NCI-H1694 (cell line): ENCODE measurements around the gene LRRC51.

Experiments used
- DNase-seq: peaks from one replicate; lab custom pipeline; 2025; lab: John Stamatoyannopoulos, UW

Gene LRRC51, protein sequence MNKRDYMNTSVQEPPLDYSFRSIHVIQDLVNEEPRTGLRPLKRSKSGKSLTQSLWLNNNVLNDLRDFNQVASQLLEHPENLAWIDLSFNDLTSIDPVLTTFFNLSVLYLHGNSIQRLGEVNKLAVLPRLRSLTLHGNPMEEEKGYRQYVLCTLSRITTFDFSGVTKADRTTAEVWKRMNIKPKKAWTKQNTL

DNA sequence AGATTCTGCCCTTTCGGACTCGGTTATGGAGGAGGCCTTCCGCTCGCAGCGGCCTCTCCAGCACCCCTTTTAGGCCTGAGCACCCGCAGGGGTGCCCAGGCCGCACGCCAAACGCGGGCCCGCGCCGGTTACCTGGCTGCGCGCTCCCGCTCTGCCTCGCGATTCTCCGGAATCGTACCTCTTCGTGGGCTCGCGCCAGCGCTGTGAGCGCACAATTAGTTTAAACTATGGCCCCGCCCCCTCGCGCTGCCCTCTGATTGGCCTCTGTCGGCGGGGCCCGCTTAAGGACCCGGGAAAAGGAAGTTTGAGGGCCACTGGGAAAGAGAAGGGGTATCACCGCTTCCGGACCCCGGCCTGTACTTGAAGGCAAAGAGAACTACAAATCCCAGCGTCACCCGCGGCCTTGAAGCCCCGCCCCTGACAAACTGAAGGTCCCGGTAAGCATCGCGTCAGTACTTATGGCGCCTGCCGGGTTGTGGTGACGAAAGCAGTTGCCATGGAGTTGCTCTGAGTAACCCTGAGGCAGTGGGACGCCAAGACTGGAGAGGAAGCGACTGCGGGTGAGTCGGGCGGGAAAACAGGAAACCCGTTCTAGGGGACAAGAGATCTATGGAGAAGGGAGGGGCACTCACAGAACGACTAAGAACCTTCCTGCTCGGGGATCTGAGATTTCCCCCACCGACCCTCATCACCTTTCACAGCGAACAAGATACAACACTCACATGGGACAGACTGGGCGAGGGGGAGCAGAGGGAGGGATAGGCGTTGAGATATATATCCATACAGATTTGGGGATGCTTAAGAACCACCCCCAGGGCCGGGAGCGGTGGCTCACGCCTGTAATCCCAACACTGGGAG is at the start of gene LRRC51, which contains the start of gene NUMA1:
TSS of gene LRRC51 (plus strand) at position 525 of the 858 bp plus-strand sequence. CDS start 8,234 bp downstream, outside the sequence.
TSS of gene NUMA1 (minus strand) at position 217 of the 858 bp plus-strand sequence. CDS start 44,599 bp downstream, outside the sequence.
- peak; percentile 98 for DNase-seq

DNA sequence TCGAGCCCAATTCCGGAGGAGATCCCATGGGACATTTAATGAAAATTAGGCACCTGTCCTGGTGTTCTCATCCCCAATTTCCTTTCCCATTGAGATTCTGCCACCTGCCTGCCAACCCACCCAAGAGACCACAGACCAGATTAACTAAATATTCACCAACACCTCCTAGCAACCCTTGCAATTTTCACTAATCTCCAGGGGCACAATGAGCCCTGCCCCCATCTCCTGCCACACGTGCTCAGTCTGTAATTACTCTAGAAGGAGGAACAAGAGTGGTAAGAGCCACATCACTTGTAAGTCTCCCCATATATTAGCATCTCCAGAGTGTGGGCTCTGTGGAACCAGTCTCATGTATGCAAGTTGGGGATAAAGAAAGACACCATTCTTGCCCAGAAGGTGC is 44.0 kb upstream of the LRRC51 start:
- DNase-seq: no peak

DNA sequence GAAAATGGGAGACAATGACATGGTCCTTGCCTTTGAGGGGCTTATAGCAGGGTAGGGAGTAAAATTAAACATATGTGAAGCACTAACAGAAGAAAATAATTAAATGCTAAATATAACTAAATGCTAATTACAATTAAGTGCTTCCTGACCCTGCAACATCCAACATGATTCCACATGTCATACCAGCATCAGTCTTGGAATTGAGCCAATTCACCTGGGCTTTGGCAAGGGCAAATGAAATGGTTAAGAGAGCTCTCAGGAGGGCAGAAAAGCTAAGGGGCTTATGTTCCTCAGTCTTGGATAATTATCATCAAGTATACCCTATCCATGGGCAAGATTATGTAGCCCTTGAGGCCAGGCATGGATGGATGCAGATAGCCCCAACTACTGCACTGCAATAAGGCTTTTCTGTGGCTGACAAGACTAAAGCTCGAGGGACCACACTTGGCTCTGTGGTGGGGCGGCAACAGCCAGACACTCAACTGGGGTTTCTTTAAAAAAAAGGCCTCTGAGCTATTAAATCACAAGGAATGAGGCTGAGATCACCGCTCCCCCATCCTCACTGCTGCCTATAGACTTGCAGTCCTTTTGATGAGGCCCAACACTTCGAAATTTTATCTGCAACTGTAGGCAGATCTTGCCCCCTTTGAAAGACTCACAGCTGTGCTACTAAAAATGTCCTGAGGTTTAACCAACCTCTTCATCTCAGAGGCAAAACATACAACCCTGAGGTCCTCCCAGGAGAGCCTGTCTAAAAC is 42.9 kb upstream of the LRRC51 start:
- DNase-seq: peak; percentile 24

DNA sequence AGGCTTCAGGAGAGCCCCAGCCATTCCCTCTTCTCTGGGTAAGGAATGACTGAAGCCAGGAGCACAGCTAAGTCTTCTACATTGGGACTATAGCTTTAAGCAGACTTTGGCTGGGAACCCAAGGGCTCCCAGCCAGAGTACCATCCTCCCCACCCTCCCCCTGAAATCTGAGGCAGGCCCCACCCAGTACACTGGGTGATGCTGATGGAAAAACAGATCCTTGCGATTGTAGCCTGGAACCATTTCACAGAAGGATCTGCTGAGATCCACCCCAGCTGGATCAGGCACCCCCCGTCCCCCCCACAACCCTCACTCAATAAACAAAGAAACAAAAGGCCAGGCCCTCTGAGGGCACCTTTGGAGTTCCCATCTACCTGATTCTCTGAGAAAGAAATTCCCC is 42.2 kb upstream of the LRRC51 start:
- peak; percentile 59 for DNase-seq

DNA sequence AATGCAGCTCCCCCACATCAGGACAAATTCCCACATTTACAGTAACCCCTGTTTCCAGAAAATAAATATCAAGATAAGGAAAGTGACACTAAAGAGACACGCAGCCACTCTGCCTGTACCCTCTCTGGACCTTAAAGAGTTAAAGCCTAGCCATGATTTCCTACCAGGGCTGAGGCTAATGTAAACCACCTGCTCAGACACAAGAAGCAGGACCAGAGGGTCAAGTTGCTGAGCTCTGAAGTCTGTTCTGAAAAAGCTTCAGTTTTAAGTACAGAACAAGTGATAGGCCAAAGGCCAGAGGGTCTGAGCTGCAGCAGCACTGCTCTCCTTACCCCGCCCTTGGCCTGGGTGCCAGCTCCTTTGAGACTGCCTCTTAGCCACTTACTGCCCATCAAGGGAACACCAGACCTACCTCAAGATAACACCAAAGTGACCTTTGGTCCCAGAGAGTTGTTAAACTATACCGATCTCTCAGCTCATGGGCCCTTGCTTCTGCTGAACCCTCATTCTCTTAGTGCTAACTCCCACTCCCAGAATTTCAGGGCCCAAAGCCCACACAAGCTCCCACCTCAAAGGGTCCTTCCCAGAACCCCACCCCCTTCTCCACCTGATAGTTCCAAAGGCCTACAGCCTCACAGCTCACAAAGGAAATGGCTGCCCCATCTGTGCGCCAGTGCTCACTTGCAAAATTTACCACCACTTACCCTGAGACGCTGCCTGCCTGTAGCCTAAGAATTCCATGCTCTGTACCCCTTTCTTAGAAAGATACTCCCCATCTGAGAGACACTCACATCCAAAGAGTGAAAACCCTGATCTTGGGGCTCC is 41.4 kb upstream of the LRRC51 start:
- DNase-seq: no peak

DNA sequence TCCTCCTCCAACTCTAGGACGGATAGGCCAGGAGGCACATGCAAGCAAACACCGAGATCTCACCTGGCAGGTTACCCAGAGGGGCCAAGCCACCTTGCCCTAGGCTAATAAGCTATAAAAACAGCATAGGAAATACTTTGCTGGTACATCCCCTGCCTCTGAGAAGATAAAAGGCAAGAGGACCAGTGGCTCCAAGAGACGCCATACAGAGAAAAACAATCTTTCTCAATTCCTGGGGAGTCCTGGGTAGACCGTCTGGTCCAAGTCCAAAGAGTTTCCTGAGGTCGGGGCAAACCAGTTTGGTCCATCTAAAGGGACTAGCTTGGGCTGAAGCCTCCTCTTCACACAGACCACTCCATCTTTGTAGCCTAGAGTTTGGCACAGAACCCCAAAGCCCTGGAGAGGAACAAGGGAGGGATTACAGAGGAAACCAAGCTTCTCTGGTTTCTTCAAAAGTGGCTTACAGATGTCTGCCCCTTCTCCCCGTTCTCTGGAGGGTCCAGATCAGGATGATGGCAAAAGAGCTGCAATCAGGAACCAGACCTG is 40.7 kb upstream of the LRRC51 start:
- no peak for DNase-seq

DNA sequence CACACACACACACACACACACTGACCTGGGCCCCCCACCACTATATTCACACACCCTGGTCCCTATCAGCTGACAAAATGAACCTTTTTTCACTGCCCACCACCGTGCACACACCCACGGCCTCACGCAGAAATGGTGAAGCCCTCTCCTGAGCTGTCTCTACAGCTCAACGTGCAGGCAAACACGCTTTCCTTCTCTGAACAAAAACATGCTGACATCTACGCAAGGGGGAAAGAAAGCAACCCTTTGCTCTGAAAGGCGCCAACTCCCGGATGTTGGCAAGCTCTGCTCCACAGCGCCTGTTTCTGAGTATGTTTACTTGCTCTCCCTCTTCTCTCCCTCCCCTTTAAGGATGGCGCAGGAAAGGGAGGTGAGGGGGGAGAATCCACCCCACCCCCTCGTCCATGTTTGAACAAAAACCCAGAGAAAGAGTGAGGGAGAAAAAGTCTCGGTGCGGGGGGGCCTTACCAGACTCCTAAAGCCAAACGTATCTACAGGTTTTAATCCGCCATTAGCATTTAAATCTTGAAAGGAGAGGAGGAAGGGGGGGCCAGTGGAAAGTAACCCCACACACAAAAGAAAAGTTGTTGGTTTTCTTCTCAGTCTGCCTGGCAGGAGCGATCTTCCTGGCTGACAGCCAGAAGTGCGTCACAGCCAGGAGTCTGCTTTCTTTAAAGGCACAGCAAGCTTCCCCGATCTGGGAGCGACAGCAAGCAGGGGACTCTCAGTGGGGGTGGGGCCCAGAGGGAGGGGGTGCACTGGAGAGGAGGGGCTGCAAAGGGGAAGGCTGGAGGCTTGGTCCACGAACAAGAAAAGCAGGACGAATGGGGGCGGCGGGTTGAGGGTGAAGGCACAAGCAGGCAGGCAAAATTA is 39.9 kb upstream of the LRRC51 start:
- peak; percentile 88 for DNase-seq

DNA sequence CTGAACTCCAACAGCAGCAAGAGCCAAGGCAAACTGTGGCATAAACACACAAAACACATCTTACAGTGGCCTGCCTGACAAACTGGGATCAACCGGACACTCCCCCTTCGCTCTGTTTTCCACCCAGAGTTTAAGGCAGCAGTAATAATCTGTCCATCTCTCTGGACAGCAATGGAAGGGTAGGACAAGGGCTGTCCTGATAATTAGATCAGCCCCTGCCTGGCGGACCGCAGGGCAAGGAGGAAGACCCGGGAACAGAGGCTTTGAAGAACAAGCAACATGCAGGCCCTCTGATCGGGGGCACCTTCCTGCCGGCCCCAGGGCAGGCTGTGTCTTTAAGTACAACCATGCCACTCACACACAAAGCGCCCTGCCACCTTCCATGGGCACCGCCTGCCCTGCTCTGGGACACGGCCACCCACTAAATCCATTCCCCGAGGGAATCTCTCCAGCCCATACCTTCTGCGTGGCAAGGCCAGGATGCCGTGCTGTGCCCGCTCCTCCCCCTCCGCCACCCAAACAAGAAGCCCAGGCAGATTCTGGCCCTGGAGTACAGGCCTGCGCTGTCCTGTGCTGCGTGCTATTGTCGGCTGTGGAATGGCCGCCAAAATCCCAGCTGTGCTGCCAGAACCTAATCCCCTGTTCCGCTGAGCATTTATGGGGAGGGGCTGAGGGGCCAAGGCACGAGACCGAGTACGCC is 39.1 kb upstream of the LRRC51 start:
- DNase-seq: peak; percentile 25

DNA sequence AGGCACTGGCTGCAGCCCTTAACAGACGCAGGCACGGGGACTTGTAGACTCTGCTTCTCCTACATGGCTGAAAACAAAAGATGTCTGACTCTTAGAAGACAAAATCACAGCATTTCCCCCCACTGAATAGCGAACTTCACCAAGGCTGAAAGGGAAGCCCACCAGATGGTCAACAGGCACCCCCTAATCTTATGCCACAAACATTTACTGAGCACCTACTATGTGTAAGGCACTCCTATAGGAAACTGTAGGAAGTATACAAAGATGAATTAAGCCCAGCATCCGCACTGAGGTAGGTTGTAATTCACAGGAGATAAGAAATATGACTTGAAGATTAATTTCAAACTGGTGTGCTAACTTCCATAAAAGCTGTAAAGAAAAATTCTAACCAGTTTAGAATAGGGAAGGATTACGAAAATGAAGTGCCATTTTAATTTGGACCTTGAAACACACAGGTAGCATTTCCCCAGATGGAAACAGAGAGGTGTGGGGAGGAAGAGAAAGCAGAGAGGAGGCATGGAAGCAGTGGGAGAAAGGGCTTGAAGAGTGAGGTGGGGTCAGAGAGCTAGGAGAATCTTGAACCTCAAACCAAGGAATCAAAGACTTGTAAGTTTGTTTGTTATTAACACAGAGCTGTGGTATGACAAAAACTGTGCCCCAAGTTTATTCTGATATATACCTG is 38.4 kb upstream of the LRRC51 start:
- DNase-seq: no peak

DNA sequence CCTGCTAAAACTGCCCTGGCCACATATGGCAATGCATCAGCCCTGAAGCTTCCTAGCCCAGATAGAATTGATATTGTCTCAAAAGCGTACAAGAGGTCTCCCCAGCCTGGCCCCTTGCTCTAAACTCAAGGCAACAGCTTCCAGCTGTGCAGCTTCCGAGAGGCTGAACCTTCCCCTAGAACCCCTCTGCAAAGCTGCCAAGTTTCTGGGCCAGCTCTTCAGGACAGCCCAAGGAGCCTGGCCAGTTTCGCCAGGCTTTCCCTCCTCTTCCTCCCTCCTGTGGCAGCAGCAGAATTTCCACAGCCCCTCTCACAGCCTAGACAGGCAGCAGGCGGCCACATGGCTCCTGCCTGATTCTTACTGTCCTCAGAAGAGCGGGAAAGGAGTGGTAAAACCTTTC is 34.8 kb upstream of the LRRC51 start:
- no peak for DNase-seq

DNA sequence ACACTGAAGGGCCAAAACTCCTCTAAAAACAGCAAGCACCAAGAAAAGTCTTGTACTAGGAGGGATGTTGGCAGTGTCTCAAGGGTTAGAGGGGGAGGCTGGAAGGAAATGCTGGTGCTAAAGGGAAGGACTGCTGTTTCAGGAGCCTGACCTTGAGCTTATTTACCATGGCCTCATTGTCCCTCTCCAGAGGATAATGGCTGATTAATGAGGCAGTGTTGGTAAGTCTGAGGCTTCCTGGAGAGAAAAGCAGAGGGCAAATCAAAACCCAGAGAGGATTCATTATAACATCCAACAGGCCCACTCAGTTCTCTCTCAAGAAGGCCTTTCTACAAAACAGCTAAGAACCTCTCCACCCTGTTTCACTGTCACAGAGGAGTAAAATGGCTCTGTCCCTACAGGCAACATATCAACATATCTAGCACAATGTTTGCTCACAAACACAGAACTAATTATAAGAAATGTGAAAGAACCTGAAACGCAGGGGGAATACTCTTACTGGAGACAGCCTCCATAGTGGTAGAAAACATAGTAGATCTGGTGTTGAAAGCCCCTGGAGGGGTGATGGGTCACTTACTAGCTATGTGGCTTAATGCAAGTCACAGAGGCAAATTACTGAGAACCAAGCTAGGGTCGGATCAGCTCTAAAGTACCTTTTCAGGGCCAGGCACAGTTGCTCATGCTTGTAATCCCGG is 31.7 kb upstream of the LRRC51 start:
- DNase-seq: no peak

DNA sequence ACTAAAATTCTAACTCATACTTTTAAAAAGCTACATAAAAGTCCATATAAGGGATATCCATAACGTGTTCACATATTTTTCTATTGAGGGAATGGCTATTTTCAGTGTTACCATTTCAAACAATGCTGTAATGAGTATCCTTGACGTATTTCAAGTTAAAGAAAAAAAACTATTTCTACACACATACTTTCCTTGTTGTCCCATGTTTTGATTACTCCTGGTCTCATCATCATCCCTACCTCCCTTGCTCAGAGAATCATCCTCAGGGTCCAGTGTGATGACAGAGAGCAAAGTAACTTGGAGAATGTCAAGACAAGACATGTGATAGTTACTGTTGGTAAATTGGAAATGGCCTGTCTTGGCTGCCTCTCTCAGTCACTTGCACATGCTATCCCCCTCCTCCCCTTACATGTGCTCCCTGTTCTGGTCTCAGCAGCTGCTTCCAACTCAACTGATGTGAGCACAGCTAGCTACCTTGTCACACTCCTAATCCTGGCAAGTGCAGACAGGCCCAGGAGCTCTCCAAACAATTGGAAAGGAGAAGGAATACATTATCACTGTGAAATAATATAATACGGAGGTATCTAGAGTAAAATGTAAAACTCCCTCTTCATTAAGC is 22.1 kb upstream of the LRRC51 start:
- peak; percentile 29 for DNase-seq

DNA sequence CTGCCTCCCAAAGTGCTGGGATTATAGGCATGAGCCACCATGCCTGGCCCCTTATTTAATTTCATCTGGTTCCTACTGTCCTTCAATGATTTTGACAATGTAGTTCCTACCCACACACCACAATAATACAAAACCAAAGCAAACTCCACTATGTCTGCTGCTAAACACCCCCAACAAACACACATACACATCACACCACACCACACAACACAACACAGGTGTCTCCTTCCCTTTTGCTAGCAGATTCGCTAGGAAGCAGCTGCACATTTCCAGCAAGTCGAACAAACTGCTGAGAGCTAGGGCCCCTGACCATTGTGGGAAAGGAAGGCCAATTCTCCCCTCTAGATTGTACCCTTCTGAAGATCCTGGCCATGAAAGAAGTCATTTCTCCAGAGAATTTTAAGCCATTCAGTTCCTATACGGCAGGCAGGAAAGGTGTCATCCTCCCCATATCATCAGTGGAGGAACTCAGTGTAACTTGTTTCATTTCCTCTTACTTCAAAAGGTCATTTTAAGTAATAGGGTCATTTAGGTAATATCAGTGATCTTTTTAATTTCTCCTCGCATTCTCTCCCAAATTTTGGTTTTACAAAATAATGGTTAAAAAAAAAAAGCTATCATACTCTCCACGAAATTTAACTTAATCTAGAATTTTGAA is 18.8 kb upstream of the LRRC51 start:
- DNase-seq: no peak

DNA sequence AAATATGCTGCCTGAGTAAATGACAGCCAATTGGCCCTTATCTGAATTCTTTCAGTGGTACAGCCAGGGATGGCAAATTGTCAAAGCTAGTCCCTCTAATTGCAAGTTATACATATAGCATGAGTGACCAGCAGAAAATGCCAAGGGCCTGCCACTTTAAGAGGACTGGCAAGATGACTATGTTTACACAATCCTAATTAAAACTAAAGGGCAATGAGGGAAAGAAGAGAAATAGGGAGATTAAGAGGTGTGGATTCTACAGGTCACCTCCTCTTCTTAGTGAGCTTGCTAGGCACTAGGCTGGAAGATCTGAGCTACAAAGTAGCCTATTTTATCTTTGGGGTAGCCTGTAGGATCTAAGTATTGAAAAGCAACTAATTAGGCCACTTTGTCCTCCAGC is 13.8 kb upstream of the LRRC51 start:
- DNase-seq: no peak

DNA sequence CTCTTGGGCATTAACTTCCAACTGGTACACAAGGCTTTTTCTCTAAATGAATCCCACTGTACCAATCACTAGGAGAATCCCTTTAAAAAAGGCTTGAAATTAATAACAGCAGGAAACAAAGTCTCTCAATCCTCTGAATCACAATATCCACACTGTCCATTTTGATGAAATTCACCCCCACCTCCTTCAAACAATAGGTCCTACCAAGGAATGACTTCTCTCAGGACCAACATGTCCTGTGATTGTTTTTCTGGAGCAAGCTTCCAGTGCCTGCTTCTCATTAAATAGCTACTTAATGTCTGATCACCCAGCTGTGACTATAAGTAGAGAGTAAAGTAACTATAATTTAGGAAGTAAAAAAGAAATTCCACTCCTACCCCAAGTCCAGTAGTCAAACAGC is 13.4 kb upstream of the LRRC51 start:
- DNase-seq: no peak

DNA sequence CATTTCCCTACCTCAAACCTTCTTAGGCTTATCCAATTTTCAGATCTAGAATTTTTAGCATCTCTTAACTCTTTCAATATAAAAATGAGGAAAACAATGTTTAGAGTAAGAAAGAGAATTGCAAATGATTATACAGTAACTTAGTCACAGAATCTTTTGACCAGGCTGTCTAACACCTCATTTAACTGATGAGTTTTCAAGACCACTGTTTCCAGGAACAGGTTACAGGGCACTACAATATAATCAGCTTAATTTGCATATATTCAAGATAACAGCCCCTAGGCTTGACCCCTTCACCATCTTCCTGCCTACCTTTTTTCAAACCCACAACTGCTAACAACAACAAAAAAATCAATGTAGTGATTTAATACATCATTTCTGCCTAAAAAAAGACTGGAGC is 13.0 kb upstream of the LRRC51 start:
- DNase-seq: no peak

DNA sequence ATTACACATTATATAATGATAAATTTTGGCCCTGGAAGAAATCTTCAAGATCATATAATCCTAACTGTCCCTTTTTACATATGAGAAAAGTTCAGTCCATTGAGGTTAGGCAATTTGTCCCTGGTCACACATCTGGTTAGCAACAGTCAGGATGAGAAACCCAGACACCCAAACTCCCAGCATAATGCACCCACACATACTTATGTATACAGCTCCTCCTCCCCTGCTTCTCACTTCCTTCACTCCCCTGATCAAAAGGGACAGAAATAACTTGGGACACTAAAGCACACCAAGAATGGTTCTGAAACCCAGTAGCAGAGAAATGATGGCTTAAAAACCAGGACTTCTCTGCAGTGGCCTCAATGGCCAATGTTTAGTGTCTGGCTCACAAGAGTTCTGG is 11.4 kb upstream of the LRRC51 start:
- DNase-seq: no peak

DNA sequence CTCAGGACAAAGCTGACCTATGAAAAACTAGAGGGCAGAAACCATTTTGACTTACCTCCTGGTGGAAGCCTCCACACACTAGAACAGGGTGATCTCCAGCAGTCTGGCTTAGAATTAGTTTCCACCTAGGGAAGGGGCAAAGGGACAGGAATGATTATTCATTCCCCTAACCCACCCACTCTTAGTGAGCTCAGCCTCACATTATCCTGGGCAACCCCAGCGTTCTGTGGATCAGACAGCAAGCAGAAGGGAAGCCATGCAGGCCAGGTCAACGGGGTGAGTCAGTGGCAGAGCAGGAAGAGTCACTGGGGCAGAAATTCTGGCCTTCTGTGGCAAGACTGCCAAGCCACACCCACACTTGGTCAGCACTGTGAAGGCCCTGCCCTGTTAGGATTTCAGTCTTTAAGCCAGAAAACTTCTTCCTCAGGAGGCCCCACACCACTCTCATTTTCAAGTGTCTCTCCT is 10.8 kb upstream of the LRRC51 start:
- DNase-seq: no peak
